ENCODE measurements around the gene PRRG1. TPM values are rescaled to one million over a fixed set of nuclear protein-coding genes. Genes with fewer than 3 reads are reported as not detected.

The PRRG1 gene
- total RNA-seq, 2 experiments from 2014 or later: not detected

DNA sequence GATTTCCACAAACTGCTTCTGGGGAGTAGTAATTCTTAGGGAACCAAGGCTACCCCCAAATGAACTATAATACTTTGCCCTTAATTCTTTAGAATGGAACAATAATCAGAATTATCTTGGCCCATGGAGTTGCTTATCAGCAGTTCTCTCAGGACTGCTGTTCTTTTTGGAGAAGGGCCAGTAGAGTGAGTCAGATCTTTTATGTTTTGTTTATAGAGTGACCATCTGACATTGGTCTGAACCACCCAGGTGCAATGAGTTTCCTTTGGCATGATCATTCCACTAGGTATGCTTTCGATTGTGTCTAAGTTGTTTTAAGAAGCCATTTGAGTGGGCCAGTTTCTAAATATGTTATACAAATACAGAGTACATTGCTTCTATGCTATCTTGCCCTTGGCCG is 31.8 kb downstream of the PRRG1 start:
- Histone ChIP-seq H3K9me3 (ENCODE audit: low read length) (no peaks in the 10 kb centered on the region), H3K27ac (ENCODE audit: low read depth, low read length, poor library complexity, severe bottlenecking) (no peak overlapping the region), H3K4me2 (ENCODE audit: low read length) (no peak overlapping the region), H3K9me2 (ENCODE audit: insufficient read depth, low read length) (no peaks in the 10 kb centered on the region), H3K36me3 (ENCODE audit: insufficient read depth, low read length) (no peaks in the 10 kb centered on the region), H3K4me3 (ENCODE audit: low read depth, low read length, poor library complexity, severe bottlenecking) (no peak overlapping the region), H2AFZ (ENCODE audit: low read length) (no peak overlapping the region), H3K4me1 (ENCODE audit: insufficient read depth, low read length, poor library complexity, severe bottlenecking) (no peaks in the 10 kb centered on the region), H3K79me2 (ENCODE audit: insufficient read depth, low read depth, low read length) (no peaks in the 10 kb centered on the region), H4K20me1 (ENCODE audit: insufficient read depth, low read length) (no peaks in the 10 kb centered on the region)
- TF ChIP-seq, protein P1, sequence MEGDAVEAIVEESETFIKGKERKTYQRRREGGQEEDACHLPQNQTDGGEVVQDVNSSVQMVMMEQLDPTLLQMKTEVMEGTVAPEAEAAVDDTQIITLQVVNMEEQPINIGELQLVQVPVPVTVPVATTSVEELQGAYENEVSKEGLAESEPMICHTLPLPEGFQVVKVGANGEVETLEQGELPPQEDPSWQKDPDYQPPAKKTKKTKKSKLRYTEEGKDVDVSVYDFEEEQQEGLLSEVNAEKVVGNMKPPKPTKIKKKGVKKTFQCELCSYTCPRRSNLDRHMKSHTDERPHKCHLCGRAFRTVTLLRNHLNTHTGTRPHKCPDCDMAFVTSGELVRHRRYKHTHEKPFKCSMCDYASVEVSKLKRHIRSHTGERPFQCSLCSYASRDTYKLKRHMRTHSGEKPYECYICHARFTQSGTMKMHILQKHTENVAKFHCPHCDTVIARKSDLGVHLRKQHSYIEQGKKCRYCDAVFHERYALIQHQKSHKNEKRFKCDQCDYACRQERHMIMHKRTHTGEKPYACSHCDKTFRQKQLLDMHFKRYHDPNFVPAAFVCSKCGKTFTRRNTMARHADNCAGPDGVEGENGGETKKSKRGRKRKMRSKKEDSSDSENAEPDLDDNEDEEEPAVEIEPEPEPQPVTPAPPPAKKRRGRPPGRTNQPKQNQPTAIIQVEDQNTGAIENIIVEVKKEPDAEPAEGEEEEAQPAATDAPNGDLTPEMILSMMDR (conservative IDR thresholded peaks at IDR 0.05; ENCODE audit: low read length): no peak
- no peak for TF ChIP-seq EZH2phosphoT487 (IDR thresholded peaks at IDR 0.05; ENCODE audit: borderline replicate concordance, low read depth, low read length)
- no peak for DNase-seq (ENCODE audit: low spot score)
- no TSS peak for BruUV-seq (replicated peaks)
- ChIA-PET POLR2A (no interaction called here), CTCF (ENCODE audit: unreplicated experiment) (no interaction called here)
- intact Hi-C loops (cut with micrococcal nuclease; ENCODE audit: unreplicated experiment): no loop called here

DNA sequence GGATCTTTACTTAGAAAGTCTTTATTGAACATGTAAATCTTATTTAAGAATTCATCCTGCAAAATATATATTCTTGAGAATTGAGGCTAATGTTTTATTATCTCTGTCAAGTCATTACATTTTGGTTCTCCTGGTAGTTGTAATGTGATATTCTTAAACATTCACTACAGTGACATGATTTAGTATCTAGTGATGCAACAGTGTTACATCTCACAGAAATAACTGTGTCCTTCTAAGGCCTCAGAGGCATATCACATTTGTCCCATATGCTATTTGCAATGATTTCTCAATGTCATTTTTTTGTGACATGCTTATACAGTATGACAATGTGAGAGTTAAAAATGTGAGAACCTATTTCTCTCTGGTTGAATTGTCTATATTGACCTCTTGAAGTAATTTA is 34.1 kb downstream of the PRRG1 start:
- no peak for TF ChIP-seq EZH2phosphoT487 (IDR thresholded peaks at IDR 0.05; ENCODE audit: borderline replicate concordance, low read depth, low read length)
- TF ChIP-seq, protein P1 (conservative IDR thresholded peaks at IDR 0.05; ENCODE audit: low read length): no peak

DNA sequence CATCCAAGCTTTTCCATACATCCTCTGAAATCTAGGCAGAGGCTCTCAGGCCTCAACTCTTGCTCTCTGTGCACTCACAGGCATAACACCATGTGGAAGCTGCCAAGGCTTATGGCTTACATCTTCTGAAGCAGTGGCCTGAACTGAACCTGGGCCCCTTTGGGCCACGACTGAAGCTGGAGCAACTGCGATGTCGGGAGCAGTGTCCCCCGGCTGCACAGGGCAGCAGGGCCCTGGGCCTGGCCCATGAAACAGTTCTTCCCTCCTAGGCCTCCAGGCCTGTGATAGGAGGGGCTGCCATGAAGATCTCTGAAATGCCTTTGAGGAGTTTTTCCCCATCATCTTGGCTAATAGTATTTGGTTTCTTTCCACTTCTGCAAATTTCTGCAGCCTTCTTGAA is 39.2 kb downstream of the PRRG1 start:
- Histone ChIP-seq H2AFZ (ENCODE audit: low read length) (no peak overlapping the region), H3K9me2 (ENCODE audit: insufficient read depth, low read length) (no peaks in the 10 kb centered on the region), H3K36me3 (ENCODE audit: insufficient read depth, low read length) (no peaks in the 10 kb centered on the region), H4K20me1 (ENCODE audit: insufficient read depth, low read length) (no peaks in the 10 kb centered on the region), H3K4me1 (ENCODE audit: insufficient read depth, low read length, poor library complexity, severe bottlenecking) (no peaks in the 10 kb centered on the region), H3K27ac (ENCODE audit: low read depth, low read length, poor library complexity, severe bottlenecking) (no peak overlapping the region), H3K79me2 (ENCODE audit: insufficient read depth, low read depth, low read length) (no peaks in the 10 kb centered on the region), H3K9me3 (ENCODE audit: low read length) (no peaks in the 10 kb centered on the region), H3K4me2 (ENCODE audit: low read length) (no peak overlapping the region), H3K4me3 (ENCODE audit: low read depth, low read length, poor library complexity, severe bottlenecking) (no peak overlapping the region)
- no peak for DNase-seq (ENCODE audit: low spot score)
- BruUV-seq (replicated peaks): no TSS peak
- ChIA-PET POLR2A (no interaction called here), CTCF (ENCODE audit: unreplicated experiment) (no interaction called here)
- intact Hi-C loops (cut with micrococcal nuclease; ENCODE audit: unreplicated experiment): no loop called here
- TF ChIP-seq, protein P1 (conservative IDR thresholded peaks at IDR 0.05; ENCODE audit: low read length): no peak
- no peak for TF ChIP-seq EZH2phosphoT487 (IDR thresholded peaks at IDR 0.05; ENCODE audit: borderline replicate concordance, low read depth, low read length)

More for the DNA sequence above, 34.1 kb downstream of the PRRG1 start:
- no TSS peak for BruUV-seq (replicated peaks)
- Histone ChIP-seq H2AFZ (ENCODE audit: low read length) (no peak overlapping the region), H3K4me1 (ENCODE audit: insufficient read depth, low read length, poor library complexity, severe bottlenecking) (no peaks in the 10 kb centered on the region), H3K4me3 (ENCODE audit: low read depth, low read length, poor library complexity, severe bottlenecking) (no peak overlapping the region), H3K36me3 (ENCODE audit: insufficient read depth, low read length) (no peaks in the 10 kb centered on the region), H3K9me3 (ENCODE audit: low read length) (no peaks in the 10 kb centered on the region), H3K4me2 (ENCODE audit: low read length) (no peak overlapping the region), H3K27ac (ENCODE audit: low read depth, low read length, poor library complexity, severe bottlenecking) (no peak overlapping the region), H4K20me1 (ENCODE audit: insufficient read depth, low read length) (no peaks in the 10 kb centered on the region), H3K79me2 (ENCODE audit: insufficient read depth, low read depth, low read length) (no peaks in the 10 kb centered on the region), H3K9me2 (ENCODE audit: insufficient read depth, low read length) (no peaks in the 10 kb centered on the region)
- intact Hi-C loops (cut with micrococcal nuclease; ENCODE audit: unreplicated experiment): no loop called here
- no peak for DNase-seq (ENCODE audit: low spot score)
- CTCF ChIA-PET (ENCODE audit: unreplicated experiment): no interaction called here
- POLR2A ChIA-PET: no interaction called here
